IMR-90 (cell line): ENCODE data around the gene ZNF580.

ENCODE experiments used
- CEBPB ChIP-seq: IDR thresholded peaks from 2 replicates; pipeline ENCODE4 v1.6.1; 2012; ENCODE audit warnings: low read depth, low read length, improper control_type of control experiment
- CTCF ChIP-seq: conservative IDR thresholded peaks from 2 replicates; pipeline ENCODE4 v1.5.1; 2012; ENCODE audit warnings: mild to moderate bottlenecking, low read depth, low read length, improper control_type of control experiment
- MAFK ChIP-seq: IDR thresholded peaks from 2 replicates; pipeline ENCODE4 v1.6.1; 2012; ENCODE audit warnings: low read depth, low read length, improper control_type of control experiment
- MAZ ChIP-seq: IDR thresholded peaks from 2 replicates; pipeline ENCODE4 v1.6.1; 2012; ENCODE audit warnings: low read depth, mild to moderate bottlenecking, low read length, improper control_type of control experiment, moderate library complexity, borderline replicate concordance
- MXI1 ChIP-seq: IDR thresholded peaks from 2 replicates; pipeline ENCODE4 v1.6.1; 2012; ENCODE audit warnings: low read depth, mild to moderate bottlenecking, low read length, moderate library complexity, borderline replicate concordance
- POLR2A ChIP-seq: IDR thresholded peaks from 2 replicates; pipeline ENCODE4 v1.6.1; 2012; ENCODE audit warnings: mild to moderate bottlenecking, low read depth, low read length
- RCOR1 ChIP-seq: IDR thresholded peaks from 2 replicates; pipeline ENCODE4 v1.6.1; 2012; ENCODE audit warnings: mild to moderate bottlenecking, low read length, improper control_type of control experiment; ENCODE audit not compliant: insufficient replicate concordance
- RFX5 ChIP-seq: IDR thresholded peaks from 2 replicates; pipeline ENCODE4 v1.8.0; 2012; ENCODE audit warnings: low read depth, mild to moderate bottlenecking, low read length, moderate library complexity
- USF2 ChIP-seq: fragments of 150-350 bp; IDR thresholded peaks from 2 replicates; pipeline ENCODE4 v1.6.1; 2017; ENCODE audit warnings: mild to moderate bottlenecking, antibody characterized with exemption, low read length, low read depth

- TF ChIP-seq CTCF (no peak), MAFK (no peak), MAZ (no peak), RFX5 (no peak), RCOR1 (no peak), POLR2A (no peak), USF2 (no peak), CEBPB (no peak), MXI1 (no peak)
These were observed 16.4 kb downstream of the ZNF580 start for GRCh38 chr19:55656988-55657747.
